GM12874 (cell line): ENCODE results near the gene SH3PXD2A.
A peak's percentile ranks its signal among the peaks of the same experiment; 100 is the strongest.

ENCODE experiments used
- CTCF ChIP-seq: IDR thresholded peaks from 2 replicates; pipeline ENCODE4 v1.5.1; 2011; ENCODE audit warnings: low read depth, mild to moderate bottlenecking, control low read depth, low read length, moderate library complexity; ENCODE audit not compliant: insufficient read depth

SH3PXD2A gene

DNA sequence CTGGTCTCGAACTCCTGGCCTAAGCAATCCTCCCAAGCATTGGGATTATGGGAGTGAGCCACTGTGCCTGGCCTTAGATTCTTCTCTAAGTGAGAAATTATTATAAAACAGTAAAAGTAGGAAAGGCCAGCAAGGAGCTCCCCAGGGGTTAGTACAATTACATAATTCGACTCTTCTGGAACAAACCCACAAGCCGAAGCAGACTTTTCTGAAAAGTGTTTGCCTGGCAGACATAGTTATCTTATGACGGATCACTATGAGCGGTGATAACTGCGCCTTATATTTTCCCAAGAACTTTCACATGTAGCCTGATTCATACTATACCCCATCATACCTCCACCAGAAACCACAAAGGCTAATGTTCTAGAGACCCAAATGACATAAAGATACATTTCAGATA lies 30.2 kb upstream of the SH3PXD2A start:
- no peak for TF ChIP-seq CTCF

DNA sequence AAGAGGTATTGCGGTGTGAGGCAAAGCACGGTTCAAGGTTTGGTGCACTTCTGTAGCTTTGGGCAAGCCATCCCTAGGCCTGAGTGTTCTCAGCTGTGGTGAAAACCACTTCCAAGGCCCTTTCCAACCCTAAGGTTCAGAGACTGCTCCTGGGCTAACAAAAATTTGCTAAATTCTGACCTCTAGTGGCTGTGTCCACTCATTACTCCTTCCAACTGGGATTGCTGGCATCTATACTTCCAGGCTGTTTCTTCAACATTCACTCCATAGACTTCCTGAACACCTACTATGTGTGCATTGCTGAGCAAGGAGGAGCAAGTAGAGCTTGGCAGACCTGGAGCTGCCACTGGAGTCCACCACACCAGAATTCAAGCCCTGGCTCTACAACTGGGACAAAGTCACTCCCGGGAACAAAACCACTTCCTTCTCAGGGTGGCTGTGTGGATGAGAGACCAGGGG lies 29.3 kb upstream of the SH3PXD2A start:
- TF ChIP-seq CTCF = peak; percentile 59

DNA sequence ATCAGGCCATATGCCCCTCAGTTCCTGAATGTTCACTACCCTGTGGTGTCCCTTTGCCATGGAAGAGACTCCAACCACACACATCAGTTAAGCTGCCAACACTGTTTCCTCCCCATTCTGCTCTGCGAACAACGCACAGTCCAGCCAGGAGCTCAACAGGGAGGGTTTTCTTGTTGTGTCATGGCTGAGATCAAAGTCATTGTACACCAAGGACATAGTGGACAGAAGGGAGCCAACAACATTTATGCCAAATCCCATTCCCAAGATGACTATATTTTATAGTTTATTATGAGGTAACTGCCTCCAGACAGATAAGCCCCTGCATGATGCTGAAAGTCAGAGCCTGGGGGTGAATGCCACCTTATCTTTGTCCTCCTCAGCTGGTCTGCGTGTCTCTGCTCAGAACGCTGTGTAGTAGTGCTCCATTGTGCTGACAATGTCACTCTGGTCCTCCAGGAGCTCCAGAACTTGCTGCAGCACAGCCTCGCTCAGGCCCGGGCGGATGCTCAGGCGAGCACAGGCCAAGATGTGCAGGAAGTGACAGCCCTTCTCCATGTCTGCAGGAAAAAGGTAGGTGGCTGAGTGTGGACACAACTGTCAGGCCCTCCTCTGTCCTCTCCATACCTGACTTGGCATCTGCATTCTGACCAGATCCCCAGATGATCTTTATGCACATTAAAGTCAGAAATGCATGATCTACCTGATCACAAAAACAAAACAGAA lies 27.1 kb upstream of the SH3PXD2A start:
- no peak for TF ChIP-seq CTCF

DNA sequence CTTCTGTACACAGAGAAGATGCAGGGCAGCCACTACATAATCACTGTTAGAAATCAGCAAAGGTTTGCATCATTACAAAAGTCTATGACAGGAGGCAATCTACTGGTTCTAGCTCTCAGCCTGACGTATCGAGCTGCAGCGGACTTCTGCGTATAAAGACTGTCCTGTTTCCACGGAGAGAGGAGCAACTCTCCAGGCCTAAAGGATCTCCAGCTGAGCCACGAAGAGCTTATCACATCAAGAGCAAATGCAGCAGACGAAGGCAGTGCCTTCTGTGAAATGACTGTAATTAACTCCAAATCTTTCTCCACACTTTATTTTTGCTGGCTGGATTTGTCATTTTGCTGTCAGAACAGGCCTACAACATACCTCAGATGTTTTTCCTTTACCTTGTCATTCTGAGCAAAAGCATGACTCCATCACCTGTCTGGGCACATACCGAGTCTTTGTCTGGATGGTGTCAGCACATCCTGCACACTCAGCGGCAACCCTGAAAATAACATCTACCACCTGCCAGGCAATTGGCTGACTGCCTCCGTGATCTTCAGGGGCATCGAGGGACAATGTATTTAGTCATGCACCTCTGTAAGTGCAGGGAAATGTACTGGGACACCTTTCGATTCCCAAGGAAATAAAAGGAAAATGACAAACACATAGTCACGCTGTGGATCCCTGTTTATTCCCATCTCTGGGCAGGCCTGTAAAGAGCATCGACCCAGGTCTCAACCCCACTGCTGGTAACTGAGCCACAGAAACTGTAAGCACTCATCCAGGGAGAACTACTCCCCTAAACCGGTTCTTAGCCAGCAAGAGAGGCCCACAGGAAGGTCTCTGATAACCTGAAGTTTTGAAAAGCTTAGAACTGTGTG lies 26.3 kb upstream of the SH3PXD2A start:
- TF ChIP-seq CTCF = no peak

- TF ChIP-seq CTCF = no peak
These were observed 24.5 kb upstream of the SH3PXD2A start for GRCh38 chr10:103879831-103880230.

- TF ChIP-seq CTCF = no peak
These were observed 24.0 kb upstream of the SH3PXD2A start for GRCh38 chr10:103879409-103879808.

DNA sequence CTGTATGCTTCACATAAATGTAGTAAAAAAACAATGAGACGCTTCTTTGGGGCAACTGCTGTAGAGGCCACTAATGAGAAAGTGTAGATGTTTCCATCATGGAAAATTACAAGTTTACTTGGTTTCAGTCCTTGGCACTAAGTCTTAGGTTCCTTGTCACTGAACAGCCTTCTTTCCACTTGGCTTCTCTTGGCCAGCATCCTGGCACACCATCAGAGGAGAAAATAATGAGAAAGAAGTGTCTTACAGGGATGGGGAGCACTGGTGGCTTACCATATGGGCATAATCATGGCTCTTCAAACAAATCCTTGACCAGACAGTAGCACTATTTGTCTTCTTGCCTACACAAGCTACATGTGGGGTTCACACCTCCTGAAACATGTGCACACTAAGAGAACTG lies 22.5 kb upstream of the SH3PXD2A start:
- TF ChIP-seq CTCF = no peak
